Measurements from ENCODE around the gene GGCT.

- no peak for TF ChIP-seq POLR2A (IDR thresholded peaks at IDR 0.05)
- TF ChIP-seq, protein P1, sequence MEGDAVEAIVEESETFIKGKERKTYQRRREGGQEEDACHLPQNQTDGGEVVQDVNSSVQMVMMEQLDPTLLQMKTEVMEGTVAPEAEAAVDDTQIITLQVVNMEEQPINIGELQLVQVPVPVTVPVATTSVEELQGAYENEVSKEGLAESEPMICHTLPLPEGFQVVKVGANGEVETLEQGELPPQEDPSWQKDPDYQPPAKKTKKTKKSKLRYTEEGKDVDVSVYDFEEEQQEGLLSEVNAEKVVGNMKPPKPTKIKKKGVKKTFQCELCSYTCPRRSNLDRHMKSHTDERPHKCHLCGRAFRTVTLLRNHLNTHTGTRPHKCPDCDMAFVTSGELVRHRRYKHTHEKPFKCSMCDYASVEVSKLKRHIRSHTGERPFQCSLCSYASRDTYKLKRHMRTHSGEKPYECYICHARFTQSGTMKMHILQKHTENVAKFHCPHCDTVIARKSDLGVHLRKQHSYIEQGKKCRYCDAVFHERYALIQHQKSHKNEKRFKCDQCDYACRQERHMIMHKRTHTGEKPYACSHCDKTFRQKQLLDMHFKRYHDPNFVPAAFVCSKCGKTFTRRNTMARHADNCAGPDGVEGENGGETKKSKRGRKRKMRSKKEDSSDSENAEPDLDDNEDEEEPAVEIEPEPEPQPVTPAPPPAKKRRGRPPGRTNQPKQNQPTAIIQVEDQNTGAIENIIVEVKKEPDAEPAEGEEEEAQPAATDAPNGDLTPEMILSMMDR (IDR thresholded peaks at IDR 0.05) = no peak
These were observed 51.6 kb downstream of the GGCT start for GRCh38 chr7:30453016-30453415.

Measured in testis (tissue), 2 donors.